ENCODE results near the gene KANSL1. TPM values are rescaled to one million over a fixed set of nuclear protein-coding genes. Genes with fewer than 3 reads are reported as not detected.
A peak's percentile ranks its signal among the peaks of the same experiment; 100 is the strongest.

KANSL1 gene
- total and polyA plus RNA-seq, 9 of the 15 experiments (the other 6 are each of a cell fraction or from before 2014, with no cell fraction given) = 3.6 to 55.4 (median 31.8) TPM

GRCh38 chr17:46085522-46085921, 107.7 kb downstream of the KANSL1 start:
- TF ChIP-seq TARDBP (IDR thresholded peaks at IDR 0.05) (no peak), CREB5 (CRISPR knock-in tag; IDR thresholded peaks at IDR 0.05) (no peak), KDM1A (IDR thresholded peaks at IDR 0.05) (peak in 1 of 2 experiments; percentile 29; a peak in 1 of 4 replicates)
- ChIA-PET POLR2A (no interaction called here), CTCF (ENCODE audit: low intra/inter-chr PET ratio) (no interaction called here)
- peaks cover 92% of the 10 kb centered on the region for H3K79me2 ChIP-seq (ENCODE audit: control insufficient read depth, insufficient read depth, low read length)
- no peaks in the 10 kb centered on the region for H3K27me3 ChIP-seq (ENCODE audit: control insufficient read depth in 2 of 2, insufficient read depth in 2 of 2, low read length in 2 of 2)
- no peak for DNase-seq (ENCODE audit: extremely low read depth in 1 of 4, low spot score in 3 of 4)
- BruUV-seq (replicated peaks) = no TSS peak
- in situ Hi-C loops (cut with MboI) (no loop called here), intact Hi-C loops (cut with micrococcal nuclease) (no loop called here)
- H3K4me2 ChIP-seq (ENCODE audit: insufficient read depth, low read length) = no peak overlapping the region
- H4K20me1 ChIP-seq (replicated peaks; ENCODE audit: control insufficient read depth, insufficient read depth, low read length) = no peaks in the 10 kb centered on the region
- no peak overlapping the region for H3K27ac ChIP-seq (ENCODE audit: extremely low read depth, low read depth, low read length)
- no peak overlapping the region for H3K9ac ChIP-seq (ENCODE audit: insufficient read depth in 1 of 2, low read depth in 2 of 2, low read length in 2 of 2)
- no peaks in the 10 kb centered on the region for H3K9me1 ChIP-seq (ENCODE audit: control insufficient read depth, insufficient read depth, low read length)
- no peaks in the 10 kb centered on the region for H3K9me3 ChIP-seq (replicated peaks; ENCODE audit: control insufficient read depth, insufficient read depth, low read depth, low read length)
- H3K4me3 ChIP-seq = no peak overlapping the region
- peak; percentile 29 for FAIRE-seq
- H3K4me1 ChIP-seq (replicated peaks in 1 of 2; ENCODE audit: control insufficient read depth in 2 of 2, insufficient read depth in 2 of 2, low read length in 2 of 2) = peaks cover 9 to 35% of the 10 kb centered on the region in 2 experiments
- peaks cover 24% of the 10 kb centered on the region for H3K36me3 ChIP-seq (ENCODE audit: control insufficient read depth, insufficient read depth, low read length)
- ATAC-seq = no peak
- WGBS (ENCODE audit: insufficient coverage, low coverage, missing lambda C conversion rate) = 50% methylated on average over 6 of the region's 6 CpGs
- no peak overlapping the region for H2AFZ ChIP-seq (ENCODE audit: low read depth, low read length)

DNA sequence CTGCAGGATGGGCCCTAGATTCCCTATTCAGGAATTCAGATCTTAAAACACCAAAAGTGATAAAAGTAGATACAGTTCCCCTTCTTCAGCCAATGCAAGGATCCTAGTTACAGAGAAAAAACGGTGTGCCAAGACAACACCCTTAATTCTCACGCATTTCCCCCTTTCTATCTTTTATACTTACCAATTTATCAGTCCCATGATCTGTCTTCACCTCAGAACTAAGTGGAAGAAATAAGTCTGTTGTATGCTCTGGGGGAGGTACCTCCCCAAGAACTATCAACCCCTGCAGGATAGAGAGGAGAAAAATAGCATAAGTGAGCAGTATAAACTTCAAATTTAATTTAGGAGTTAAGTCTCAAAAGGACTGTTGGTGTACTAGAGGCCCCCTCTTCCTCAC, 111.0 kb downstream of the KANSL1 start:
- POLR2A ChIA-PET = interaction anchor here (2.0 to 3.1 kb wide), 2 partner anchors 9 to 17 kb away, joined by 7 to 12 read pairs; no protein-coding TSS in a partner anchor
- H3K4me2 ChIP-seq (ENCODE audit: insufficient read depth, low read length) = no peak overlapping the region; the same call in 1 of the 2 replicates
- intact Hi-C loops (cut with micrococcal nuclease) = no loop called here
- peaks cover 18% of the 10 kb centered on the region for H3K36me3 ChIP-seq (ENCODE audit: control insufficient read depth, insufficient read depth, low read length)
- 0% methylated on average over 2 of the region's 2 CpGs for WGBS (ENCODE audit: insufficient coverage, low coverage, missing lambda C conversion rate)
- in situ Hi-C loops (cut with MboI) = no loop called here
- no TSS peak for BruUV-seq (replicated peaks)
- DNase-seq (ENCODE audit: extremely low read depth in 1 of 4, low spot score in 3 of 4) (no peak), FAIRE-seq (peak; percentile 58), ATAC-seq (peak; percentile 3; the same call in 2 of the 3 replicates)
- no peak overlapping the region for H2AFZ ChIP-seq (ENCODE audit: low read depth, low read length)
- H3K9ac ChIP-seq (ENCODE audit: insufficient read depth in 1 of 2, low read depth in 2 of 2, low read length in 2 of 2) = peak overlapping the region in 1 of 2 experiments; percentile 5; a peak in 1 of 4 replicates
- H3K27ac ChIP-seq (ENCODE audit: extremely low read depth, low read depth, low read length) = peak overlapping the region; percentile 59; the same call in 2 of the 3 replicates
- H3K9me3 ChIP-seq (replicated peaks; ENCODE audit: control insufficient read depth, insufficient read depth, low read depth, low read length) = no peaks in the 10 kb centered on the region
- H3K4me1 ChIP-seq (replicated peaks in 1 of 2; ENCODE audit: control insufficient read depth in 2 of 2, insufficient read depth in 2 of 2, low read length in 2 of 2) = peaks cover 22 to 63% of the 10 kb centered on the region in 2 experiments
- no peaks in the 10 kb centered on the region for H3K27me3 ChIP-seq (ENCODE audit: control insufficient read depth in 2 of 2, insufficient read depth in 2 of 2, low read length in 2 of 2)
- peaks cover 94% of the 10 kb centered on the region for H3K79me2 ChIP-seq (ENCODE audit: control insufficient read depth, insufficient read depth, low read length)
- no peaks in the 10 kb centered on the region for H3K9me1 ChIP-seq (ENCODE audit: control insufficient read depth, insufficient read depth, low read length)
- no peaks in the 10 kb centered on the region for H4K20me1 ChIP-seq (replicated peaks; ENCODE audit: control insufficient read depth, insufficient read depth, low read length)
- H3K4me3 ChIP-seq = no peak overlapping the region
- CTCF ChIA-PET (ENCODE audit: low intra/inter-chr PET ratio) = no interaction called here
- no peak for TF ChIP-seq PRMT5 (CRISPR knock-in tag; IDR thresholded peaks at IDR 0.05)
- TF ChIP-seq HNRNPL (IDR thresholded peaks at IDR 0.05; ENCODE audit: low read depth, low read length) = no peak
- TF ChIP-seq LCOR (CRISPR knock-in tag; IDR thresholded peaks at IDR 0.05) = no peak
- TF ChIP-seq HSF4 (CRISPR knock-in tag; IDR thresholded peaks at IDR 0.05; ENCODE audit: borderline replicate concordance) = no peak
- TF ChIP-seq NRF1 (conservative IDR thresholded peaks at IDR 0.05 in 1 of 2, IDR thresholded peaks at IDR 0.05 in 1 of 2) = no peak
- TF ChIP-seq KAT7 (CRISPR knock-in tag; IDR thresholded peaks at IDR 0.05; ENCODE audit: borderline replicate concordance) = no peak
- TF ChIP-seq CCAR2 (IDR thresholded peaks at IDR 0.05; ENCODE audit: low read depth, low read length) = no peak
- no peak for TF ChIP-seq ZNF23 (CRISPR knock-in tag; IDR thresholded peaks at IDR 0.05)
- TF ChIP-seq, protein P1, sequence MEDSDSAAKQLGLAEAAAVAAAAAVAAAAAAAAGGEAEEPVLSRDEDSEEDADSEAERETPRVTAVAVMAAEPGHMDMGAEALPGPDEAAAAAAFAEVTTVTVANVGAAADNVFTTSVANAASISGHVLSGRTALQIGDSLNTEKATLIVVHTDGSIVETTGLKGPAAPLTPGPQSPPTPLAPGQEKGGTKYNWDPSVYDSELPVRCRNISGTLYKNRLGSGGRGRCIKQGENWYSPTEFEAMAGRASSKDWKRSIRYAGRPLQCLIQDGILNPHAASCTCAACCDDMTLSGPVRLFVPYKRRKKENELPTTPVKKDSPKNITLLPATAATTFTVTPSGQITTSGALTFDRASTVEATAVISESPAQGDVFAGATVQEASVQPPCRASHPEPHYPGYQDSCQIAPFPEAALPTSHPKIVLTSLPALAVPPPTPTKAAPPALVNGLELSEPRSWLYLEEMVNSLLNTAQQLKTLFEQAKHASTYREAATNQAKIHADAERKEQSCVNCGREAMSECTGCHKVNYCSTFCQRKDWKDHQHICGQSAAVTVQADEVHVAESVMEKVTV (CRISPR knock-in tag; IDR thresholded peaks at IDR 0.05) = no peak
- no peak for TF ChIP-seq NFE2 (IDR thresholded peaks at IDR 0.05; ENCODE audit: low read depth)
- no peak for TF ChIP-seq RHOXF2B (CRISPR knock-in tag; conservative IDR thresholded peaks at IDR 0.05)
- TF ChIP-seq ZNF707 (CRISPR knock-in tag; conservative IDR thresholded peaks at IDR 0.05) = no peak
- no peak for TF ChIP-seq TCF7L2 (IDR thresholded peaks at IDR 0.05; ENCODE audit: low read depth, low read length)

Data from K562 (cell line).